ENCODE results near the gene TRIM2. TPM values are rescaled to one million over a fixed set of nuclear protein-coding genes. Genes with fewer than 3 reads are reported as not detected.
"Not testable (repeated sequence)": the region's sequence is repeated elsewhere in the genome, so short reads cannot be mapped to it uniquely, and the experiment has no call there.

Gene TRIM2
- total RNA-seq, 1 experiment from 2014 or later = 0.97 TPM

DNA sequence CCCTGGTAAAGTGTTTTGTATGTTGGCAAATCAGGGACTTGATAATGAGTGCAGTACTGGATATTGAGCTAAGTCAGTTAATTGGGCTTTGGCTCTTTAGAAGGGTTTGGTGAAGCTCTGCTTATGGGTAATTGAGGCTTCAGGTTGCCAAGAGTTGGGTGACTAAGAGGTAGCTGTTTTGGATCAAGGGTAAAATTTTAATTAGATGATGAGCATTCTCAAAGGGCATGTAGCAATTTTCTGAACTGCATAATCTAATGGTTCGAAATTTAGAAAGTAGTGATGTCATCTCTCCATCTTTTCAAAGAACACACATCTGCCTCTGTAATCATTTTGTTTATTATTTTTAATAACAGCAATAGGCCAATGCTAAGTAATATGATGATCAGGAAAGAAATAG, 5.5 kb upstream of the TRIM2 start:
- DNase-seq = no peak
- H4K20me1 ChIP-seq (ENCODE audit: insufficient read depth, low read depth, low read length) = no peaks in the 10 kb centered on the region

GRCh38 chr4:153203746-153204145, 497 bp upstream of the TRIM2 start:
- not testable (repeated sequence) for H3K27me3 ChIP-seq (ENCODE audit: low read length); H3K4me3 ChIP-seq (ENCODE audit: low read length); H2AFZ ChIP-seq (ENCODE audit: low read length); H3K4me2 ChIP-seq (ENCODE audit: low read depth, low read length, poor library complexity, severe bottlenecking); H3K9me2 ChIP-seq (replicated peaks; ENCODE audit: insufficient read depth, low read length); H3K9ac ChIP-seq (ENCODE audit: low read length); H3K27ac ChIP-seq (ENCODE audit: low read length); DNase-seq; H4K20me1 ChIP-seq (ENCODE audit: insufficient read depth, low read depth, low read length); H3K9me3 ChIP-seq (ENCODE audit: low read length); H3K79me2 ChIP-seq (ENCODE audit: low read length); H3K36me3 ChIP-seq (ENCODE audit: insufficient read depth, low read length)
- peaks cover 14% of the 10 kb centered on the region for H3K4me1 ChIP-seq (ENCODE audit: low read length)

More for the DNA sequence above, 5.5 kb upstream of the TRIM2 start:
- no peaks in the 10 kb centered on the region for H3K27me3 ChIP-seq (ENCODE audit: low read length)
- no peak overlapping the region for H2AFZ ChIP-seq (ENCODE audit: low read length)
- no peak overlapping the region for H3K4me3 ChIP-seq (ENCODE audit: low read length)
- H3K9ac ChIP-seq (ENCODE audit: low read length) = no peak overlapping the region
- no peaks in the 10 kb centered on the region for H3K4me1 ChIP-seq (ENCODE audit: low read length)
- H3K4me2 ChIP-seq (ENCODE audit: low read depth, low read length, poor library complexity, severe bottlenecking) = no peak overlapping the region
- H3K9me2 ChIP-seq (replicated peaks; ENCODE audit: insufficient read depth, low read length) = no peaks in the 10 kb centered on the region
- no peaks in the 10 kb centered on the region for H3K36me3 ChIP-seq (ENCODE audit: insufficient read depth, low read length)
- no peaks in the 10 kb centered on the region for H3K79me2 ChIP-seq (ENCODE audit: low read length)
- no peaks in the 10 kb centered on the region for H3K9me3 ChIP-seq (ENCODE audit: low read length)
- H3K27ac ChIP-seq (ENCODE audit: low read length) = no peak overlapping the region

DNA sequence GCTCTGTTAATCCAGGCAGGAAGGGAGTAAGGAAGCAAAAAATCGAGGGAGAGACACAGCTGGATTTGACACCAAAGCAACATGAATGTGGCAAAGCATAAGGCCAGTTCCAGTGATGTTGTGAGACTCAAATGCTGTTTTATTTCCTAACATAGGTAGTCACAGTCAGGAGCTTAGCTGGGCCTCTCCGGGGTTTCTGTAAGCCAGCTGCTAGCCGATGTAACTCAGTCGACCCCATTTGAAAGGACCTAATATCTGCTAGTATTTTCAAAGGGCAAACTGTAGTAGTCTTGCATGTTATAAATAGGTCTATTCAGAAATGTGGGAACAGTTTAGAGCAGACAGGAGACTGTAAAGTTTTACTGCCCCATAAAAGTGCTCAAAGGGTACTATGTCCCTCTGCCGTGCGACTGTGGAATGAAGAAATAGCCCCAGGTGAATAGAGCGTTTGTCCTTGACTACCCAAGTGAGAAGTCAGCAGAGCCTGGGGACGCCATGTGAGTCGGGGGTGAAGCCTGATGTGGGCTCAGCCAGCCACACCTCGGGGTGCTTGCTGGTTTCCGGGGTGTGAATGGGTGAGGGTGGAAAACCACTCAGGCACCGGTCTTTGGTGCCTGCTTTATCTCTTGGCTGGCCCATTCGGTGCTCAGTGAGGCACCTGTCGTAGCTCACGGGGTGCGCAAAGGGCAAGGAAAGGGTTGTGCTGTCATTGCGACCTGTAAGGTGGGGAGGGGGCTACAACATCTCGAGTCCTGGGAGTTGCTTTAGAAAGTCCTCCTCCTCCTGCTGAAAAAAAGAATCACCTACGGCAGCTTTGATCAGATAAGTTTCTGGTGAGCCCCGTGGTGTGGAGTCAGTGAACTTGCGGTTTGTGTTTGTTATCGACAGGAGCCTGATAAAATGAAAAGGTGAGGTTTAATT, 745 bp downstream of the TRIM2 start:
- no peak overlapping the region for H3K4me3 ChIP-seq (ENCODE audit: low read length)
- H3K79me2 ChIP-seq (ENCODE audit: low read length) = no peaks in the 10 kb centered on the region
- H3K9me2 ChIP-seq (replicated peaks; ENCODE audit: insufficient read depth, low read length) = no peaks in the 10 kb centered on the region
- no peak overlapping the region for H3K27ac ChIP-seq (ENCODE audit: low read length)
- H3K4me1 ChIP-seq (ENCODE audit: low read length) = peaks cover 14% of the 10 kb centered on the region
- no peaks in the 10 kb centered on the region for H3K36me3 ChIP-seq (ENCODE audit: insufficient read depth, low read length)
- H3K4me2 ChIP-seq (ENCODE audit: low read depth, low read length, poor library complexity, severe bottlenecking) = no peak overlapping the region
- no peak overlapping the region for H2AFZ ChIP-seq (ENCODE audit: low read length)
- DNase-seq = peak; percentile 67
- no peaks in the 10 kb centered on the region for H3K9me3 ChIP-seq (ENCODE audit: low read length)
- H4K20me1 ChIP-seq (ENCODE audit: insufficient read depth, low read depth, low read length) = no peaks in the 10 kb centered on the region
- no peaks in the 10 kb centered on the region for H3K27me3 ChIP-seq (ENCODE audit: low read length)
- H3K9ac ChIP-seq (ENCODE audit: low read length) = no peak overlapping the region

DNA sequence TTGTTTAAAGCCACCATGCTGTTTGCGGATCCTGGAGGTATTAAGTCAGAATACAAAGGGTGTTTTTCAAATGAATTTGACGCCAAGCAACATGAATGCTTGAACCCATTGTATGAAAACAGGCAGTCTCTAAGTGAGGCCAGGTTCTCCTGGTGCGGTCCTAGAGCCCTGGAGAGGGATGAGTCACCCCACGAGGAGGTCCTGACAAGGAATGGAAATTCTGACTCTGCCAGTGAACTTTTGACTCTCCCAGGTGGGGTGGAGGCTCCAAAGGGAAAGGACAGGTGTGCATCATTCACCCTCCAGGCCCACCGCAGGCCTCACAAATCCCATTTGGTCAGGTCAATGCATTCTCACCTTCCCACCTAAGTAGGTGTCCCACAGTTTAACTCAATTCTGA, 1.5 kb downstream of the TRIM2 start:
- Histone ChIP-seq H4K20me1 (ENCODE audit: insufficient read depth, low read depth, low read length) (no peaks in the 10 kb centered on the region), H3K4me3 (ENCODE audit: low read length) (no peak overlapping the region), H3K36me3 (ENCODE audit: insufficient read depth, low read length) (no peaks in the 10 kb centered on the region), H3K27me3 (ENCODE audit: low read length) (no peaks in the 10 kb centered on the region), H2AFZ (ENCODE audit: low read length) (no peak overlapping the region), H3K27ac (ENCODE audit: low read length) (no peak overlapping the region), H3K4me2 (ENCODE audit: low read depth, low read length, poor library complexity, severe bottlenecking) (no peak overlapping the region), H3K4me1 (ENCODE audit: low read length) (peaks cover 14% of the 10 kb centered on the region), H3K9me3 (ENCODE audit: low read length) (no peaks in the 10 kb centered on the region), H3K9me2 (replicated peaks; ENCODE audit: insufficient read depth, low read length) (no peaks in the 10 kb centered on the region), H3K79me2 (ENCODE audit: low read length) (no peaks in the 10 kb centered on the region), H3K9ac (ENCODE audit: low read length) (no peak overlapping the region)
- DNase-seq = no peak

DNA sequence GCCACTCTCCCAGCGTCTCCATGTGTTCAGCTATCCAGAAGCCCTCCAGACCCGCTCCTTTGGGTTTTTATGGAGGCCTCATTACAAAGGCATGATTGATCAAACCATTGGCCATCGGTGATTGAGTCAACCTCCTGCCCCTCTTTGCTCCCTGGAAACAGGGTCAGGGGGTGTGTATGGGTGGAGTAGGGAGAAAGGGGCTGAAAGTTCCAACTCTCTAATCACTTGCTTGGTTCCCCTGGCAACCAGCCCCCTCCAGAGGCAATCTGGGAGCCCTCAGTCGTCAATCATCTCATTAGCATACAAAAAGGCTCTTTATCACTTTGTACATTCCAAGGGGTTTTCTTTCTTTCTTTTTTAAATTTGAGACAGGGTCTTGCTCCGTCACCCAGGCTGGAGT, 2.3 kb downstream of the TRIM2 start:
- Histone ChIP-seq H2AFZ (ENCODE audit: low read length) (no peak overlapping the region), H4K20me1 (ENCODE audit: insufficient read depth, low read depth, low read length) (no peaks in the 10 kb centered on the region), H3K27ac (ENCODE audit: low read length) (no peak overlapping the region), H3K4me1 (ENCODE audit: low read length) (peaks cover 14% of the 10 kb centered on the region), H3K9me2 (replicated peaks; ENCODE audit: insufficient read depth, low read length) (no peaks in the 10 kb centered on the region), H3K4me2 (ENCODE audit: low read depth, low read length, poor library complexity, severe bottlenecking) (no peak overlapping the region), H3K4me3 (ENCODE audit: low read length) (no peak overlapping the region), H3K27me3 (ENCODE audit: low read length) (no peaks in the 10 kb centered on the region), H3K9me3 (ENCODE audit: low read length) (no peaks in the 10 kb centered on the region), H3K9ac (ENCODE audit: low read length) (no peak overlapping the region), H3K79me2 (ENCODE audit: low read length) (no peaks in the 10 kb centered on the region), H3K36me3 (ENCODE audit: insufficient read depth, low read length) (no peaks in the 10 kb centered on the region)
- no peak for DNase-seq

DNA sequence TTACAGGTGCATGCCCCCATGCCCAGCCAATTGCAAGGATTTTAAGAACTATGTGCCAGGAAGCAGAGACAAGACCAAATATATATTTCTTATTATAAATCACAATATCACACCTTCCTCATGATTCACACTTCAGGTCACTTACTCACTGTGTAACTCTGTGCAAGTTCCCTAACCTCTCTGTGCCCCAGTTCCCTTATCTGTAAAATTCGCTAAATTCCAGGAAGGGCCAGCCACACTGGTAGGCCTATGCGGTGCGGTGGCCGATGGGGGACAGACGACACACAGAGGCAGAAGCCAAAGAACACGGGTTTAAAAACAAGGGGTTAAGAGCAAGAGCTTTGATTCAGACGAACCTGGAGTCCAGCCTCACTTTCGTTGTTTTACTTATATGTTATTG, 2.8 kb downstream of the TRIM2 start:
- H3K4me3 ChIP-seq (ENCODE audit: low read length) = no peak overlapping the region
- no peaks in the 10 kb centered on the region for H3K9me2 ChIP-seq (replicated peaks; ENCODE audit: insufficient read depth, low read length)
- no peak overlapping the region for H3K4me2 ChIP-seq (ENCODE audit: low read depth, low read length, poor library complexity, severe bottlenecking)

GRCh38 chr4:153207567-153207966, 3.3 kb downstream of the TRIM2 start:
- no peak for DNase-seq

More for the DNA sequence above, 2.8 kb downstream of the TRIM2 start:
- H3K27me3 ChIP-seq (ENCODE audit: low read length) = no peaks in the 10 kb centered on the region
- H3K27ac ChIP-seq (ENCODE audit: low read length) = no peak overlapping the region
- H4K20me1 ChIP-seq (ENCODE audit: insufficient read depth, low read depth, low read length) = no peaks in the 10 kb centered on the region
- H3K9ac ChIP-seq (ENCODE audit: low read length) = no peak overlapping the region
- H3K36me3 ChIP-seq (ENCODE audit: insufficient read depth, low read length) = no peaks in the 10 kb centered on the region
- peaks cover 14% of the 10 kb centered on the region for H3K4me1 ChIP-seq (ENCODE audit: low read length)
- H3K79me2 ChIP-seq (ENCODE audit: low read length) = no peaks in the 10 kb centered on the region
- no peak for DNase-seq
- H3K9me3 ChIP-seq (ENCODE audit: low read length) = no peaks in the 10 kb centered on the region
- no peak overlapping the region for H2AFZ ChIP-seq (ENCODE audit: low read length)

GRCh38 chr4:153209410-153209809, 5.2 kb downstream of the TRIM2 start:
- H3K4me1 ChIP-seq (ENCODE audit: low read length) = peaks cover 8% of the 10 kb centered on the region
- H3K9me3 ChIP-seq (ENCODE audit: low read length) = no peaks in the 10 kb centered on the region
- H3K4me2 ChIP-seq (ENCODE audit: low read depth, low read length, poor library complexity, severe bottlenecking) = no peak overlapping the region
- H2AFZ ChIP-seq (ENCODE audit: low read length) = no peak overlapping the region
- H4K20me1 ChIP-seq (ENCODE audit: insufficient read depth, low read depth, low read length) = no peaks in the 10 kb centered on the region
- no peaks in the 10 kb centered on the region for H3K79me2 ChIP-seq (ENCODE audit: low read length)
- H3K27me3 ChIP-seq (ENCODE audit: low read length) = no peaks in the 10 kb centered on the region
- no peaks in the 10 kb centered on the region for H3K36me3 ChIP-seq (ENCODE audit: insufficient read depth, low read length)
- H3K27ac ChIP-seq (ENCODE audit: low read length) = no peak overlapping the region
- H3K9ac ChIP-seq (ENCODE audit: low read length) = no peak overlapping the region
- H3K9me2 ChIP-seq (replicated peaks; ENCODE audit: insufficient read depth, low read length) = no peaks in the 10 kb centered on the region
- no peak for DNase-seq
- H3K4me3 ChIP-seq (ENCODE audit: low read length) = no peak overlapping the region

More at GRCh38 chr4:153207567-153207966, 3.3 kb downstream of the TRIM2 start:
- no peak overlapping the region for H3K9ac ChIP-seq (ENCODE audit: low read length)
- no peak overlapping the region for H3K27ac ChIP-seq (ENCODE audit: low read length)
- H4K20me1 ChIP-seq (ENCODE audit: insufficient read depth, low read depth, low read length) = no peaks in the 10 kb centered on the region
- H3K9me3 ChIP-seq (ENCODE audit: low read length) = no peaks in the 10 kb centered on the region
- H3K79me2 ChIP-seq (ENCODE audit: low read length) = no peaks in the 10 kb centered on the region
- no peak overlapping the region for H3K4me3 ChIP-seq (ENCODE audit: low read length)
- H3K36me3 ChIP-seq (ENCODE audit: insufficient read depth, low read length) = no peaks in the 10 kb centered on the region
- H3K4me1 ChIP-seq (ENCODE audit: low read length) = peaks cover 14% of the 10 kb centered on the region
- H3K9me2 ChIP-seq (replicated peaks; ENCODE audit: insufficient read depth, low read length) = no peaks in the 10 kb centered on the region
- no peak overlapping the region for H2AFZ ChIP-seq (ENCODE audit: low read length)
- no peak overlapping the region for H3K4me2 ChIP-seq (ENCODE audit: low read depth, low read length, poor library complexity, severe bottlenecking)
- H3K27me3 ChIP-seq (ENCODE audit: low read length) = no peaks in the 10 kb centered on the region

Data from Karpas-422 (cell line).